IPS DF 6.9 (cell line): Measurements from ENCODE around the gene RAB24.
A peak's percentile ranks its signal among the peaks of the same experiment; 100 is the strongest.

Experiments used
- DNase-seq: peaks from one replicate; pipeline ENCODE4 v3.0.0-alpha.2; 2013; ENCODE audit warnings: low read depth, low spot score
- H3K27ac ChIP-seq: one replicate; pipeline ENCODE4 v1.5.1; 2013; ENCODE audit warnings: low read length, control low read depth
- H3K27me3 ChIP-seq: 2 replicates; pipeline ENCODE4 v1.6.1; 2013; ENCODE audit warnings: mild to moderate bottlenecking, low read length; ENCODE audit not compliant: control insufficient read depth, insufficient read depth
- H3K36me3 ChIP-seq: 2 replicates; pipeline ENCODE4 v1.6.1; 2013; ENCODE audit warnings: low read length; ENCODE audit not compliant: control insufficient read depth, insufficient read depth
- H3K4me1 ChIP-seq: 2 replicates; pipeline ENCODE4 v1.6.1; 2013; ENCODE audit warnings: low read length; ENCODE audit not compliant: control insufficient read depth, insufficient read depth
- H3K4me3 ChIP-seq: 2 replicates; pipeline ENCODE4 v1.5.1; 2013; ENCODE audit warnings: mild to moderate bottlenecking, low read length
- H3K9me3 ChIP-seq: 2 replicates; pipeline ENCODE4 v1.6.1; 2013; ENCODE audit warnings: low read length, inconsistent platforms; ENCODE audit not compliant: control insufficient read depth, insufficient read depth
- WGBS: extraction: QIAGEN DNeasy Blood & Tissue Kit; methylation state at CpG from one replicate; pipeline ENCODE4 v1.1.7; 2013; ENCODE audit warnings: mixed read lengths, missing lambda C conversion rate; ENCODE audit not compliant: insufficient read length, insufficient coverage; 5-methylcytosine and 5-hydroxymethylcytosine counted together

RAB24 gene

DNA sequence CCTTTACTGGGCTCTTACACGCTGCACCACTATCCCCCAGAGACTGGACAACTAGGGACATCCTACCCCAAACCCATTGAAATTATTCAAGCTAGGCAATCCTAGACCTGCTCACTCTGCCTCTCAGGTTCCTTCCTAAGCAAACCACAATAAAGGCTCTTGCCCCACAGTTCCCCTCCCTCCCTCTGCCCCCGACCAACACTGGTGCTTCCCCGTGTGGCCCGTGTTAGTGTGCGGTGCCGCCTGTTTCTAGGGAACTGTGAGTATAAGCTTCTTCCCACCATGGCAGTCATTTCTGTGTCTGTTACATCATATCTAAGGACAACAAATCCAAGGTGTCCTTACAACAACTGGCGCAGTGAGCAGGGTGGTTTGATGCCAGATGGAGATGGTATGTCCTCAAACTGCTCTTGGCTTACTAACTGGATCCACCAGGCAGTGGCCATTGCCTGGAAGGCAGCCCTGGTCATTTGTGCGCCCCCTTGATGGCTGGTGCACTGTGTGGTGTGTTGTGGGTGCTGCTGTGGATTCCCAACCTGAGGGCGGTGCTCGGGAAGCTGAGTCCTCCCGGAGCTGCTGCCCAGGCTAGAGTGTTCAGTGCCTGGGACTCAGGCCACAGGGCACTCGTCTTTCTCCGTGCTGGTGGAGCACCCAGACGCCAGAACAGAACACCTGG lies 16.5 kb upstream of the RAB24 start:
- Histone ChIP-seq H3K4me1 (no peaks in the 10 kb centered on the region), H3K9me3 (no peaks in the 10 kb centered on the region), H3K36me3 (no peaks in the 10 kb centered on the region), H3K27me3 (no peaks in the 10 kb centered on the region), H3K27ac (no peak overlapping the region), H3K4me3 (no peak overlapping the region)
- no CpG with 5 or more reads among the region's 14 CpGs for WGBS
- no peak for DNase-seq

DNA sequence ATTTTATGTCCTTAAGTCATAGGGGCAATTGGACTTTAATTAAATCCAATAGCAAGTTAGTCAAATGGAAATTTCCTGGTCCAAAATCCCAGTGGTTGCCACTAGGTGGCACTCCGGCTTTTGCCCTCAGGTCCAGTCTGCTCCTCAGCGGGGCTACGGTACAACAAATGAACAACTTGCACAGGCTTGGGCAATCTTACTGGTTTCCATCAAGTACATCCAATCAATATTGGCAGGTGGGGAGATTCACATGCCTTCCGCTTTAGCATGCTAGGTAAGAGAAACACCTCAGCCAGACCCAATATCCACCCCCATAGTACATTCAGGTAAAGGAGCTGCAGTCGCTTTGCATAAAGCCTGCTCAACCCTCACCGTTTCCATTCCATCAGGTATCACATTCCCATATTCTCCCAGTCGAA lies 14.4 kb upstream of the RAB24 start:
- no peaks in the 10 kb centered on the region for H3K27me3 ChIP-seq
- WGBS = no CpG with 5 or more reads among the region's 7 CpGs
- no peaks in the 10 kb centered on the region for H3K9me3 ChIP-seq
- peaks cover under 1% of the 10 kb centered on the region; the same call in 1 of the 2 replicates for H3K4me1 ChIP-seq
- no peaks in the 10 kb centered on the region for H3K36me3 ChIP-seq
- H3K4me3 ChIP-seq = no peak overlapping the region
- H3K27ac ChIP-seq = no peak overlapping the region
- no peak for DNase-seq

DNA sequence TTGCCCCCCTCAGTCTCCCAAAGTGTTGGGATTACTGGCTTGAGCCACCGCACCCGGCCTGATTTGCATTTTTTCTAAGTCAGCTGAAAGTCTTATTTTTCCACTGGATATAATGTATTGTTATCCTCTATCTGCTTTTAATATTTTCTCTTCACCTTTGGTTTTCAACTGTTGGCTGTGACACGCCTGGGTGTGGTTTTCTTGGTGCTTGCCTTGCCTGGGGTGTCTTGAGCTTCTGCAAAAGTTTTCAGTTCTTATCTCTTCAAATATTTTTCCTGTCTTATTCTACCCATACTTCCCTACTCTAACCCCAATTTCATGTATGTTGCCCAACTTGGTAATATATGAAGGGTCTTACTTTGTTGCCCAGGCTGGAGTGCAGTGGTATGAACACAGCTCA lies 12.5 kb upstream of the RAB24 start:
- Histone ChIP-seq H3K4me3 (no peak overlapping the region), H3K9me3 (no peaks in the 10 kb centered on the region), H3K27ac (no peak overlapping the region), H3K36me3 (no peaks in the 10 kb centered on the region), H3K27me3 (no peaks in the 10 kb centered on the region), H3K4me1 (peaks cover 2% of the 10 kb centered on the region; the same call in 1 of the 2 replicates)
- no CpG with 5 or more reads among the region's 3 CpGs for WGBS
- no peak for DNase-seq

DNA sequence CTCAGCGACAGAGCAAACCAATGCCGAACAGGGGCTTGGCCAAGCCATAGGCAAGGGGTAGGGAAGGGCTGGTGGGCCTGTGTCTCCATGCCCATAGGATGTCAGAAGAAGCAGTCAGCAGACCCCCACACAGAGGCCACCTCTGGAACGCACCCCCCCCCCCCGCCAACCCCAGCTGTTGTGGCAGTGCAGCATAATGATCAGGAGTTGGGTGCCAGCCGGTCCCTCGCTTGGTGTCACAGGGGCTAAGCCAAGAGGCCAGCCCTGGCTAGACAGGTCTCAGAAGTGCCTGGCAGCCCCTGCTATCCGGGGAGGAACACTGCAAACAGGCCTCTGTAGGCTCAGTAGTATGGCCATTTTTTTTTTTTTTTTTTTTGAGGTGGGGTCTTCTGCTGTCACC lies 11.9 kb upstream of the RAB24 start:
- no peak overlapping the region for H3K27ac ChIP-seq
- no peaks in the 10 kb centered on the region for H3K27me3 ChIP-seq
- peaks cover 2% of the 10 kb centered on the region; the same call in 1 of the 2 replicates for H3K4me1 ChIP-seq
- H3K4me3 ChIP-seq = no peak overlapping the region
- WGBS = no CpG with 5 or more reads among the region's 7 CpGs
- H3K36me3 ChIP-seq = no peaks in the 10 kb centered on the region
- no peak for DNase-seq
- no peaks in the 10 kb centered on the region for H3K9me3 ChIP-seq

DNA sequence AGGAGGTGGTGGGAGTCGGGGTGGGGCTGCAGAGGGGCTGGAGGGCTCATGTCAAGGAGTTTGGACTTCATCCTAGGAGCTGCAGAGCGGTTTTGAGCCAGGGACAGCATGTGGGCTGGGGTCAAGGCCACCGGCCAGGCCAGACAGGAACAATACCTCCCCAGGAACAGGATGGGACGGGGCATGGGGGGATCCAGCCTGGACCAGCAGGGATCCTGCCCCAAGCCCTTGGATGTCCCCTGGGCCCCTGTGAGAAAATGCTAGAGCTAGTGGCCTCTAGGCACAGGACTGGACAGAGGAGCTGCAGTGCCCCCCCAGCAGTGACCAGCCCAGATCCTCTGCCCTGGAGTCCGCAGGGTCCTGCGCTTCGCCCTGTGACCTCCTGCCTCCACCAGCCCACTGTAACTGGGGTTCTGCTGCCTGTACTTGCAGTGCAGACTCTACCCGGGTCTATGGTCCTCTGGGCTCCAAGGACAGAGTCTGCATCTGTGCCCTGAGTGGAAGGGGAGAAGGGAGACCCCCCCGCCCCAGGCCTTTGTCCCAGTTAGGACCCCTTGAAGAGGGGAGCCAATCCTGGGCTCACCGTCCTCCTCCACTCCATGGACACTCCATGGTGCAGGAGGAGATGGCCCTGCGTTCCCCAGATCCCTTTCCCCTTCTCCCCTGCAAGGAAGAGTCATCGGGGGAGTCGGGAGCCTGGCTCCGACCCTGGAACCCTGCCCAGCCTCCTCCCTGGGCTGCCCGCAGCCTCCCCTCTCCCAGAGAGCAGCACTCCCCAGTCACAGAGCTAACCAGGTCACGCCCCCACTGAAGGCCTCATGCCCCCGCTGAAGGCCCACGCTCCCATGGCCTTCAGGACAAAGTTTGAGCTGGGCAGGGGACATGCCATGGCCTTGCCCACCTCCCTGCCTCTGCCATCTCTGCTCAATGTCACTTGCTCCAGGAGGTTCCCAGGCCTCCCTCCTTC lies 11.1 kb upstream of the RAB24 start:
- no CpG with 5 or more reads among the region's 18 CpGs for WGBS
- peaks cover 2% of the 10 kb centered on the region; the same call in 1 of the 2 replicates for H3K4me1 ChIP-seq
- no peak overlapping the region for H3K4me3 ChIP-seq
- H3K27ac ChIP-seq = no peak overlapping the region
- H3K36me3 ChIP-seq = no peaks in the 10 kb centered on the region
- no peaks in the 10 kb centered on the region for H3K27me3 ChIP-seq
- DNase-seq = no peak
- H3K9me3 ChIP-seq = no peaks in the 10 kb centered on the region

DNA sequence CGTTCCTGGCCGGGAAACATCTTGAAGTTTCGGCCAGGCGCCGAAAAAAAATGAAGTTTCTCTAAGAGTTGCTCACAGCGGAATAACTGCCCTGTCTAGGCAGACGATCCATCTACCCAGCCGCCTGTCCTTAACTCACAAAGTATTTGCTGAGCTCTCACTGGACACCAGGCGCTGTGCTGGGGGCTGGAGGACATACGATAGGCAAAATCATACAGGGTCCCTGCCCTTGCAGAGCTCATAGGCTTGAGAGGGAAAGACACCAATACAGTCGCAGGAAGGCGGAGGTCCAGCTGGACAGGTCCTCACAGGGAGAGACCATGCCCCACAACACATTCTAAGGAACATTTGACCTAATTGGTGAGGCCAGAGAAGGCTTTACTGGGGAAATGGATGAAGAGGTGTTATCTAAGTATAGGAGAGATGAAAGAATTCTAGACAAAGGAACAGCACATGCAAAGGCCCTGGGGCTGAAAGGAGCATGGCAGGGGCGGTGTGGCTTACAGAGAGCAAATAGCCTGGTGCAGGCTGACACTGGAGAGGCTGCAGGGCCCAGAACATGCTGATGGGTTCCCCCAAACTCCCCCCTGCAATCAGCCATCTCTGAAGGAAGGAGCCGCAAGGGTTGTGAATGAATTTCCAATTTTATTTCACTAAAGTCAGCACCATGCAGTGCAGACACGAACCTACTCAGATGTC lies 10.2 kb upstream of the RAB24 start:
- Histone ChIP-seq H3K4me3 (no peak overlapping the region), H3K27me3 (no peaks in the 10 kb centered on the region), H3K36me3 (no peaks in the 10 kb centered on the region), H3K27ac (no peak overlapping the region), H3K4me1 (peaks cover 2% of the 10 kb centered on the region; the same call in 1 of the 2 replicates), H3K9me3 (no peaks in the 10 kb centered on the region)
- DNase-seq = no peak
- WGBS = no CpG with 5 or more reads among the region's 15 CpGs

DNA sequence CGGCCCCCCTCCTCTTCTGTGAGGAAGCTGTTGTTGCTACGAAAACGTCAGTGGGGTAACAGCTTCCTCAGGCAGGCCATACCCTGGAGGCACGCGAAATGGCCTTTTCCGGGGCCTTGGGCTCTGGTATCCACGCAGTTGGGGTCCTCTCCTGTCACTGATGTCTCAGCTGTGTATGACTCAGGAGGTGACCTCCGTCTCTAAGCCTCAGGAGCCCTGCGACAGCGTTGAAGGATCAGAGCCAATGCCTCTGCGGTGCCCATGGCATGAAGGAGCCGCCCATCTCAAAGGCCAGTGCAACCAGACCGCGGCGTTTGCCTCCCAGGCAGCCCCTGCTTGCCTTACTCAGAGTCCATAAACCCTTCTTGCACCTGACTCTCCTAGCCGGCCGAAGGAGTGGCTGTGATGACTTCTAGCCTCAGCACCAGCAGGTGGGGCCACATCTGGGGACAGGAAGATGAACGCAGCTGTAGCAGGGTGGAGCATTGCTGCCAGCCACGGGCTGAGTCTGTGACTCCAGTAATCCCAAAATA lies 9.2 kb upstream of the RAB24 start:
- H3K9me3 ChIP-seq = no peaks in the 10 kb centered on the region
- no peaks in the 10 kb centered on the region for H3K36me3 ChIP-seq
- no peaks in the 10 kb centered on the region for H3K27me3 ChIP-seq
- peaks cover 2% of the 10 kb centered on the region; the same call in 1 of the 2 replicates for H3K4me1 ChIP-seq
- peak overlapping the region; percentile 38; the same call in 1 of the 2 replicates for H3K4me3 ChIP-seq
- DNase-seq = no peak
- WGBS = no CpG with 5 or more reads among the region's 19 CpGs
- H3K27ac ChIP-seq = no peak overlapping the region

DNA sequence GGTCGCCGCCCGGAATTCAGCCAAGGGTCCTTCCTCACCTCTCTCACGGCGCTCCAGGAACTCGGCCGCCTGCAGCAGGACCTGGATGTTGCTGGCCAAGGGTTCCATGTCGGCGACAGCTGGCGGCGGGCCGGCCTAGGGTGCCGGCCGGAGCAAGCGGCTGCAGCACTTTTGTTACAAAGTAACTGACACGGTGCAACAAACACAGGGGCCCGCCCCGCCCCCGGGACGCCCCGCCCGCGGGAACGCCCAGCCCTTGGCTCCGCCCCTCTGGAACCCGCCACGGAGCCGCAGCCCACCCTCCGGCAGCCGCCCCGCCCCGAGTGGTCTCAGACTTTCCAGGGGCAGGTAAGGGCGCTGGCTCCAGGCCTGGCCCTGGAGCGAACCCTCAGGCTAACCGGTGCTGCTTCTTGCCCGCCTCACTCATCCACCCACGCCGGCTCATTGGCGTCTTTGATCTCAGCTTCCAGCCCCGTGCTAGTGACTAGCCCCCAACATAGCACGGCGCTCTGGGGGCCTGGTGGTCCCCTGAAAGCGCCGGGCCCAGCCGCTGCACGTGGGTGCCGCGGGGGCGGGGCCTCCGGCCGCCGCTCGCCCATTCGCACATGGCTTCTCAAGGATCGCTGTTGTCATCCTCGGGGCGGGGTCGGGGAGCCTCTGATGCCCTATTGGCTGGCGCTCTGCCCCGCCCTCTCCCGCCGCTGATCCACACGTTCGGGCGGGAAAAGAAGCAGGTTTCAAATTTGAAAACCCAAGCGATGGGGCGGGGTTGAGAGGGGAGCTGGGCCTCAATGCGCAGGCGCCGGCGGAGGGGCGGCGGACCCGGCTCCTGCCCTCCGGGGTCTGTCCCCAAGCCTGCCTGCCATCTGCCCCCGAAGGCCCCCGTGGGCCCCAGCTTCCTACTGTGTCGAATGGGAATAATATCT lies 8.5 kb upstream of the RAB24 start, which contains the start of gene MXD3:
TSS of gene MXD3 (minus strand) at position 176 of the 926 bp plus-strand sequence. CDS start at position 108, 68 bp downstream.
- H3K27me3 ChIP-seq = no peaks in the 10 kb centered on the region
- no peak within 1 kb of the TSS for H3K27ac ChIP-seq
- peak; percentile 91 for DNase-seq
- H3K4me3 ChIP-seq = peak within 1 kb of the TSS; percentile 40; the same call in 1 of the 2 replicates
- H3K4me1 ChIP-seq = peaks cover 2% of the 10 kb centered on the region; the same call in 1 of the 2 replicates
- no peaks in the 10 kb centered on the region for H3K36me3 ChIP-seq
- H3K9me3 ChIP-seq = no peaks in the 10 kb centered on the region
- WGBS = no CpG with 5 or more reads among the region's 78 CpGs

DNA sequence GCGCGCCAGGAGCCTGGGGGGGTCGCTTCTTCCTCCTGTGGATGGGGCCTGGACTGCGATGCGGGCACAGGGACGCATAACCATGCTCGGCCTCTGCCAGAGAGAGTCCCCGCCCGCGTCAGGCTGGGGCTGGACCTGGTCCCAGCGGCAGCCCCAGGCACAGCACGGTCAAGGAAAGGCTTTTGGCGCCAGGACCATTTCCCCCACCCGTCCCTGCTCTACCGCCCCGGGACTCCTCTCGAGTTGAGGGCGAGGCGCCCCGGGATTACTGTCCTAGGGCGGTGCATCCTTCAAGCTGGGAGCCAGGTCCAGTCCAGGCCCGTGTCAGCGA lies 7.8 kb upstream of the RAB24 start:
- DNase-seq = no peak
- peak overlapping the region; percentile 40; the same call in 1 of the 2 replicates for H3K4me3 ChIP-seq
- 0 out of 2 replicates have a peak, but pooled peaks cover 3% of the 10 kb centered on the region for H3K36me3 ChIP-seq
- H3K9me3 ChIP-seq = no peaks in the 10 kb centered on the region
- H3K27ac ChIP-seq = no peak overlapping the region
- H3K27me3 ChIP-seq = no peaks in the 10 kb centered on the region
- no CpG with 5 or more reads among the region's 23 CpGs for WGBS
- peaks cover 2% of the 10 kb centered on the region; the same call in 1 of the 2 replicates for H3K4me1 ChIP-seq
